ENCODE data around the gene PSMB11. TPM values are rescaled to one million over a fixed set of nuclear protein-coding genes. Genes with fewer than 3 reads are reported as not detected.
A peak's percentile ranks its signal among the peaks of the same experiment; 100 is the strongest.
"Not testable (repeated sequence)": the region's sequence is repeated elsewhere in the genome, so short reads cannot be mapped to it uniquely, and the experiment has no call there.

Gene PSMB11
- total RNA-seq, 1 donor from 2014 or later = not detected

DNA sequence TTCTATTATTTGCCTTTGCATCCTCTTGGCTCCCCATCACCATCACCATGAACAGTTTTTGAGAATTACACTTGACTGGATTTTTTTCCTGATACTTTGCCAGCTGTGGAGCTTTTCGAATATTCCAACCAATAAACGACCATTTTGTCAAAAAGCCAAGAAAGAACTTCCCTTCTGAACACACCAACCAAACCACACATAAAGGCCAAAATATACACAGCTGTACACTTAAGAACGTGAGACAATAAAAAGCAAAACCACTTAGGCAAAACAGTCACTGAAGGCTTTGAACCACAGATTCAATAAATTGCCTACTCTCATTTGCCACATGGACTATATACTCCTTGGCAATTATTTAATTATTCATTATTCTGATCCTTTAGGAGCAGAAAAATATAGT lies 33.2 kb upstream of the PSMB11 start:
- H3K9me3 Mint-ChIP-seq (ENCODE audit: unreplicated experiment) = no peaks in the 10 kb centered on the region
- DNase-seq (ENCODE audit: low spot score) = no peak
- H3K27ac Mint-ChIP-seq (ENCODE audit: unreplicated experiment) = no peak overlapping the region
- H3K4me1 Mint-ChIP-seq (ENCODE audit: unreplicated experiment) = peaks cover 16% of the 10 kb centered on the region
- H3K36me3 Mint-ChIP-seq (ENCODE audit: low read depth, unreplicated experiment) = no peaks in the 10 kb centered on the region
- TF ChIP-seq, protein P1, sequence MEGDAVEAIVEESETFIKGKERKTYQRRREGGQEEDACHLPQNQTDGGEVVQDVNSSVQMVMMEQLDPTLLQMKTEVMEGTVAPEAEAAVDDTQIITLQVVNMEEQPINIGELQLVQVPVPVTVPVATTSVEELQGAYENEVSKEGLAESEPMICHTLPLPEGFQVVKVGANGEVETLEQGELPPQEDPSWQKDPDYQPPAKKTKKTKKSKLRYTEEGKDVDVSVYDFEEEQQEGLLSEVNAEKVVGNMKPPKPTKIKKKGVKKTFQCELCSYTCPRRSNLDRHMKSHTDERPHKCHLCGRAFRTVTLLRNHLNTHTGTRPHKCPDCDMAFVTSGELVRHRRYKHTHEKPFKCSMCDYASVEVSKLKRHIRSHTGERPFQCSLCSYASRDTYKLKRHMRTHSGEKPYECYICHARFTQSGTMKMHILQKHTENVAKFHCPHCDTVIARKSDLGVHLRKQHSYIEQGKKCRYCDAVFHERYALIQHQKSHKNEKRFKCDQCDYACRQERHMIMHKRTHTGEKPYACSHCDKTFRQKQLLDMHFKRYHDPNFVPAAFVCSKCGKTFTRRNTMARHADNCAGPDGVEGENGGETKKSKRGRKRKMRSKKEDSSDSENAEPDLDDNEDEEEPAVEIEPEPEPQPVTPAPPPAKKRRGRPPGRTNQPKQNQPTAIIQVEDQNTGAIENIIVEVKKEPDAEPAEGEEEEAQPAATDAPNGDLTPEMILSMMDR (IDR thresholded peaks at IDR 0.05; ENCODE audit: unreplicated experiment) = no peak
- H3K4me3 Mint-ChIP-seq (ENCODE audit: unreplicated experiment) = peak overlapping the region; percentile 29
- no peaks in the 10 kb centered on the region for H3K27me3 Mint-ChIP-seq (ENCODE audit: unreplicated experiment)

DNA sequence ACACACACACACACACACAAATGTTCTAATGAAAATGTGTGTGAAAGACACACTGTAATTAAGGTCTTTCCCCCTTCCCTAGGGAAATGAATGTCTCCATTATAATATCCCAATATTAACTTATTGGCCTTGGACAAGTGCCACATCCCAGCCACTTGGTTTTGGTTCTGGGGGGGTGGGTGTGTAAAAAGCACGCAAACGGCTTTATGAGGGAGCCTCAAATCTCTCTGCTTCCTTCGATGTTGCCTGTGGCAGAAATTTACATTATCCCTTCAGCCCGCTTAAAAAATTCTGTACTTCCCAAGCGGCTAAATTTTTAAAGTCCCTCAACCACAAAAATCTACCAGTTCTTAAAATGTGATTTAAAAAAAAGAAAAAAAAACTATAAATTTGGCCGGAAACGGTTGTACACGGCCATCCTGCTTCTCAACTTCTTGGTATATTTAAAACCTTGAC lies 32.5 kb upstream of the PSMB11 start:
- H3K36me3 Mint-ChIP-seq (ENCODE audit: low read depth, unreplicated experiment) = no peaks in the 10 kb centered on the region
- H3K27me3 Mint-ChIP-seq (ENCODE audit: unreplicated experiment) = no peaks in the 10 kb centered on the region
- no peak for DNase-seq (ENCODE audit: low spot score)
- no peaks in the 10 kb centered on the region for H3K9me3 Mint-ChIP-seq (ENCODE audit: unreplicated experiment)
- H3K4me1 Mint-ChIP-seq (ENCODE audit: unreplicated experiment) = peaks cover 16% of the 10 kb centered on the region
- TF ChIP-seq, protein P1 (IDR thresholded peaks at IDR 0.05; ENCODE audit: unreplicated experiment) = no peak
- peak overlapping the region; percentile 98 for H3K27ac Mint-ChIP-seq (ENCODE audit: unreplicated experiment)
- H3K4me3 Mint-ChIP-seq (ENCODE audit: unreplicated experiment) = peak overlapping the region; percentile 91

DNA sequence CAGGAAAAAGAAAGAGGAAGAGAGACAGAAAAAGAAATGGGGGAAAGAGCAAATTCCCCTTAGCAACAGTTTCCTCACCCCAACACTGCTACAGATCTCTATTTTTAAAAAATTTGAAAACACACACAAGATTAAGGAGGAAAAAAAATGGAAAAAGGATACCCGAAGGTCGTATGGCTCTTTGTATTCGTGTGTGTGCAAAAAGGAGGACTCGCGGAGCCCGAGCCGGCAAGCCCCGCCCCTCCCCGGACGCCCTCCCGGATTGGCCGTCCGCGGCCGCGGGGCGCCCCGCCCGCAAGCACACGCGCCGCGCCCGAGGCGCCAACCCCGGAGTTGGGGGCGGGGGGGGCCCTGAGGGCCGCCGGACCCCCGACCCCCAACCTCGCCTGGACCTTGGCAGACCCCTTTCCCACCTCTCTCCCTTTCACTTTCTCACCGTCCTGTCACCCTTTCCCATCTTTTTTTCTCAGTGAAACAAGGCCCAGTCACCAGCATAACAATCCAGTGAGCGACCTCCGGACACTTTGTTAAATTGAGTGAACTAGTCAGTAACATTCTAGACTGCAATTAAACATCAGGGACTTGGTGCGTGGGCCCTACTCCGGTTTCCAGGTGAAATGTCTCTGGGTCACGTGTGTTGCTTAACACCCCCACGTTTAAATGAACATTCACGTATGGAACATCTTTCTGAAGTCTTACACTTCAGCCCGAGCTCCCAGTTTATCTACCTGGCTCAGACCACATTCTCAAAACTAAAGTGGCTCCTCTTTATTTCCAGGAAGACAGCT lies 31.9 kb upstream of the PSMB11 start, which contains the start of gene C14orf93:
Gene C14orf93 (minus strand): TSS at position 205 of the 788 bp plus-strand sequence. CDS start 11,120 bp downstream, outside the sequence.
- Mint-ChIP-seq H3K36me3 (ENCODE audit: low read depth, unreplicated experiment) (no peaks in the 10 kb centered on the region), H3K27ac (ENCODE audit: unreplicated experiment) (peak within 1 kb of the TSS; percentile 98), H3K4me1 (ENCODE audit: unreplicated experiment) (peaks cover 16% of the 10 kb centered on the region), H3K27me3 (ENCODE audit: unreplicated experiment) (no peaks in the 10 kb centered on the region), H3K9me3 (ENCODE audit: unreplicated experiment) (no peaks in the 10 kb centered on the region), H3K4me3 (ENCODE audit: unreplicated experiment) (peak within 1 kb of the TSS; percentile 91)
- TF ChIP-seq, protein P1 (IDR thresholded peaks at IDR 0.05; ENCODE audit: unreplicated experiment) = no peak
- peak; percentile 70 for DNase-seq (ENCODE audit: low spot score)

DNA sequence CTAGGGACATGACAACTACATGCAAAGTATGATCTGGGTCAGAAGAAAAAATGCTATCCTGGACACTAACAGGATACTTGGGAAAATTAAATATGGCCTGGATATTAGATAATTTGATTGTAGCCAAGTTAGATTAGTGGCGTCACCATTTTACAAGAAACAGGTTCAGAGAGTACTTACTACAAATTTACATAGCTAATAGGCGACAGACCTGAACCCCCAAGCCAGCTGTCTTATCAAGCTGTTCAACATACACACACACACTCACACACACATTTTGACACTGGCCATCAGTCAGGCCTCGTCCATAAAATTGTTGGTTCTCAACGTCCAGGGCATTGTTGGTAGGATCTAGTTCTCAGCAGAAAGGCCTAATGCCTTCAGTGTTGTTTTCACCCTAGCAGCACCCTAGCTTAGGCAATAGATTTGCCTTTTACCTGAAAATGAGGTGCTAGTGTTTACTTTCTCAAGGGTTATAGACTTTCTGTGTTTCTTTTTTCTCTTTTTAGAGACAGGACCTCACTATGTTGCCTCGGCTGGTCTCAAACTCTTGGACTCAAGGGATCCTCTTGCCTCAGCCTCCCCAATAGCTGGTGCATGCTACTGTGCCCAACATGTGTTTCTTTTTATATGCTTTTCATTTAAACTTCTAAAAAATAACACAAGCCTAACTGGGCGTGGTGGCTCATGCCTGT lies 28.8 kb upstream of the PSMB11 start:
- TF ChIP-seq, protein P1 (IDR thresholded peaks at IDR 0.05; ENCODE audit: unreplicated experiment) = no peak
- Mint-ChIP-seq H3K4me1 (ENCODE audit: unreplicated experiment) (peaks cover 11% of the 10 kb centered on the region), H3K36me3 (ENCODE audit: low read depth, unreplicated experiment) (no peaks in the 10 kb centered on the region), H3K27me3 (ENCODE audit: unreplicated experiment) (no peaks in the 10 kb centered on the region), H3K9me3 (ENCODE audit: unreplicated experiment) (no peaks in the 10 kb centered on the region), H3K27ac (ENCODE audit: unreplicated experiment) (no peak overlapping the region), H3K4me3 (ENCODE audit: unreplicated experiment) (no peak overlapping the region)
- DNase-seq (ENCODE audit: low spot score) = no peak

DNA sequence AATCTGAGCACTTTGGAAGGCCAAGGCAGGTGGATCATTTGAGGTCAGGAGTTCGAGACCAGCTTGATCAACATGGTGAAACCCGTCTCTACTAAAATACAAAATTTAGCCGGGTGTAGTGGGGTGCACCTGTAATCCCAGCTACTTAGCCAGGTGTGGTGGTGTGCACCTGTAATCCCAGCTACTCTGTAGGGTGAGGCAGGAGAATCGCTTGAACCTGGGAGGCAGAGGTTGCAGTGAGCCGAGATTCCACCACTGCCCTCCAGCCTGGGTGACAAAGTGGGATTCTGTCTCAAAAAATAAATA lies 28.3 kb upstream of the PSMB11 start:
- H3K36me3 Mint-ChIP-seq (ENCODE audit: low read depth, unreplicated experiment); H3K4me1 Mint-ChIP-seq (ENCODE audit: unreplicated experiment); H3K9me3 Mint-ChIP-seq (ENCODE audit: unreplicated experiment); H3K27ac Mint-ChIP-seq (ENCODE audit: unreplicated experiment); H3K27me3 Mint-ChIP-seq (ENCODE audit: unreplicated experiment); H3K4me3 Mint-ChIP-seq (ENCODE audit: unreplicated experiment); DNase-seq (ENCODE audit: low spot score): not testable (repeated sequence)

Data from endothelial cell (in vitro differentiated cells).